H1 (cell line): Measurements from ENCODE around the gene ADAM12. TPM values are rescaled to one million over a fixed set of nuclear protein-coding genes. Genes with fewer than 3 reads are reported as not detected.

Source experiments
- BCL11A ChIP-seq, 2 experiments: IDR thresholded peaks; one replicate each; pipeline ENCODE4 v1.6.1; 2011; ENCODE audit warnings: low read depth in 2 of 2, low read length in 2 of 2, mild to moderate bottlenecking in 2 of 2
- CBX5 ChIP-seq: fragments of 300-800, 300-1000 bp; sonication (generic); IDR thresholded peaks from 2 replicates; pipeline ENCODE4 v1.7.1; 2016; ENCODE audit warnings: antibody characterized with exemption, low read length, low read depth
- CEBPB ChIP-seq: IDR thresholded peaks from 2 replicates; pipeline ENCODE4 v1.6.1; 2012; ENCODE audit warnings: low read depth, low read length
- CHD1 ChIP-seq: IDR thresholded peaks from 2 replicates; pipeline ENCODE4 v1.6.1; 2012; ENCODE audit warnings: low read depth, low read length, improper control_type of control experiment
- CHD2 ChIP-seq: IDR thresholded peaks from 2 replicates; pipeline ENCODE4 v1.6.1; 2012; ENCODE audit warnings: low read length, improper control_type of control experiment
- TCF12 ChIP-seq: IDR thresholded peaks from 2 replicates; pipeline ENCODE4 v1.6.1; 2011; ENCODE audit warnings: low read depth, mild to moderate bottlenecking, low read length
- polyA plus RNA-seq, 7 experiments: library from polyadenylated mRNA; depleted of rRNA in 3 of 7; stranded (reverse) in 5 of 7; unstranded in 2 of 7; fragments of >200 nt in 5 of 7; fragments of 200-250 nt in 2 of 7; gene quantifications; 1 replicate in 5 of 7; 2 replicates in 1 of 7; 4 replicates in 1 of 7; pipeline versions ENCODE4 v1.2.1 to v1.2.3, GENCODE V29; 2011 to 2013; ENCODE audit warnings: missing spikeins in 2 of 7, mixed read lengths in 2 of 7
- total RNA-seq: library from RNA; stranded (reverse); fragmentation: NEBNext Ultra II Directional; extraction: Animal tissue kit (Norgen Biotek cat#: 25700); gene quantifications from 2 replicates; pipeline ENCODE4 v1.2.1, GENCODE V29; 2021
- TF ChIP-seq, protein P1 (sequence below): fragments of 300-600 bp; sonication (generic); IDR thresholded peaks from 2 replicates; pipeline ENCODE4 v1.7.1; 2012; ENCODE audit warnings: low read length, moderate library complexity, mild to moderate bottlenecking, inconsistent platforms; ENCODE audit not compliant: insufficient replicate concordance
- TF ChIP-seq, protein P2 (sequence below): IDR thresholded peaks from 2 replicates; pipeline ENCODE4 v1.6.1; 2011; ENCODE audit warnings: low read length, improper control_type of control experiment

ADAM12 gene
- total and polyA plus RNA-seq, 2 of the 8 experiments (the other 6 are each of a cell fraction or from before 2014, with no cell fraction given): 0.07 to 0.17 TPM

GRCh38 chr10:126054191-126054590 lies 334.1 kb downstream of the ADAM12 start (continued):
- TF ChIP-seq, protein P1, sequence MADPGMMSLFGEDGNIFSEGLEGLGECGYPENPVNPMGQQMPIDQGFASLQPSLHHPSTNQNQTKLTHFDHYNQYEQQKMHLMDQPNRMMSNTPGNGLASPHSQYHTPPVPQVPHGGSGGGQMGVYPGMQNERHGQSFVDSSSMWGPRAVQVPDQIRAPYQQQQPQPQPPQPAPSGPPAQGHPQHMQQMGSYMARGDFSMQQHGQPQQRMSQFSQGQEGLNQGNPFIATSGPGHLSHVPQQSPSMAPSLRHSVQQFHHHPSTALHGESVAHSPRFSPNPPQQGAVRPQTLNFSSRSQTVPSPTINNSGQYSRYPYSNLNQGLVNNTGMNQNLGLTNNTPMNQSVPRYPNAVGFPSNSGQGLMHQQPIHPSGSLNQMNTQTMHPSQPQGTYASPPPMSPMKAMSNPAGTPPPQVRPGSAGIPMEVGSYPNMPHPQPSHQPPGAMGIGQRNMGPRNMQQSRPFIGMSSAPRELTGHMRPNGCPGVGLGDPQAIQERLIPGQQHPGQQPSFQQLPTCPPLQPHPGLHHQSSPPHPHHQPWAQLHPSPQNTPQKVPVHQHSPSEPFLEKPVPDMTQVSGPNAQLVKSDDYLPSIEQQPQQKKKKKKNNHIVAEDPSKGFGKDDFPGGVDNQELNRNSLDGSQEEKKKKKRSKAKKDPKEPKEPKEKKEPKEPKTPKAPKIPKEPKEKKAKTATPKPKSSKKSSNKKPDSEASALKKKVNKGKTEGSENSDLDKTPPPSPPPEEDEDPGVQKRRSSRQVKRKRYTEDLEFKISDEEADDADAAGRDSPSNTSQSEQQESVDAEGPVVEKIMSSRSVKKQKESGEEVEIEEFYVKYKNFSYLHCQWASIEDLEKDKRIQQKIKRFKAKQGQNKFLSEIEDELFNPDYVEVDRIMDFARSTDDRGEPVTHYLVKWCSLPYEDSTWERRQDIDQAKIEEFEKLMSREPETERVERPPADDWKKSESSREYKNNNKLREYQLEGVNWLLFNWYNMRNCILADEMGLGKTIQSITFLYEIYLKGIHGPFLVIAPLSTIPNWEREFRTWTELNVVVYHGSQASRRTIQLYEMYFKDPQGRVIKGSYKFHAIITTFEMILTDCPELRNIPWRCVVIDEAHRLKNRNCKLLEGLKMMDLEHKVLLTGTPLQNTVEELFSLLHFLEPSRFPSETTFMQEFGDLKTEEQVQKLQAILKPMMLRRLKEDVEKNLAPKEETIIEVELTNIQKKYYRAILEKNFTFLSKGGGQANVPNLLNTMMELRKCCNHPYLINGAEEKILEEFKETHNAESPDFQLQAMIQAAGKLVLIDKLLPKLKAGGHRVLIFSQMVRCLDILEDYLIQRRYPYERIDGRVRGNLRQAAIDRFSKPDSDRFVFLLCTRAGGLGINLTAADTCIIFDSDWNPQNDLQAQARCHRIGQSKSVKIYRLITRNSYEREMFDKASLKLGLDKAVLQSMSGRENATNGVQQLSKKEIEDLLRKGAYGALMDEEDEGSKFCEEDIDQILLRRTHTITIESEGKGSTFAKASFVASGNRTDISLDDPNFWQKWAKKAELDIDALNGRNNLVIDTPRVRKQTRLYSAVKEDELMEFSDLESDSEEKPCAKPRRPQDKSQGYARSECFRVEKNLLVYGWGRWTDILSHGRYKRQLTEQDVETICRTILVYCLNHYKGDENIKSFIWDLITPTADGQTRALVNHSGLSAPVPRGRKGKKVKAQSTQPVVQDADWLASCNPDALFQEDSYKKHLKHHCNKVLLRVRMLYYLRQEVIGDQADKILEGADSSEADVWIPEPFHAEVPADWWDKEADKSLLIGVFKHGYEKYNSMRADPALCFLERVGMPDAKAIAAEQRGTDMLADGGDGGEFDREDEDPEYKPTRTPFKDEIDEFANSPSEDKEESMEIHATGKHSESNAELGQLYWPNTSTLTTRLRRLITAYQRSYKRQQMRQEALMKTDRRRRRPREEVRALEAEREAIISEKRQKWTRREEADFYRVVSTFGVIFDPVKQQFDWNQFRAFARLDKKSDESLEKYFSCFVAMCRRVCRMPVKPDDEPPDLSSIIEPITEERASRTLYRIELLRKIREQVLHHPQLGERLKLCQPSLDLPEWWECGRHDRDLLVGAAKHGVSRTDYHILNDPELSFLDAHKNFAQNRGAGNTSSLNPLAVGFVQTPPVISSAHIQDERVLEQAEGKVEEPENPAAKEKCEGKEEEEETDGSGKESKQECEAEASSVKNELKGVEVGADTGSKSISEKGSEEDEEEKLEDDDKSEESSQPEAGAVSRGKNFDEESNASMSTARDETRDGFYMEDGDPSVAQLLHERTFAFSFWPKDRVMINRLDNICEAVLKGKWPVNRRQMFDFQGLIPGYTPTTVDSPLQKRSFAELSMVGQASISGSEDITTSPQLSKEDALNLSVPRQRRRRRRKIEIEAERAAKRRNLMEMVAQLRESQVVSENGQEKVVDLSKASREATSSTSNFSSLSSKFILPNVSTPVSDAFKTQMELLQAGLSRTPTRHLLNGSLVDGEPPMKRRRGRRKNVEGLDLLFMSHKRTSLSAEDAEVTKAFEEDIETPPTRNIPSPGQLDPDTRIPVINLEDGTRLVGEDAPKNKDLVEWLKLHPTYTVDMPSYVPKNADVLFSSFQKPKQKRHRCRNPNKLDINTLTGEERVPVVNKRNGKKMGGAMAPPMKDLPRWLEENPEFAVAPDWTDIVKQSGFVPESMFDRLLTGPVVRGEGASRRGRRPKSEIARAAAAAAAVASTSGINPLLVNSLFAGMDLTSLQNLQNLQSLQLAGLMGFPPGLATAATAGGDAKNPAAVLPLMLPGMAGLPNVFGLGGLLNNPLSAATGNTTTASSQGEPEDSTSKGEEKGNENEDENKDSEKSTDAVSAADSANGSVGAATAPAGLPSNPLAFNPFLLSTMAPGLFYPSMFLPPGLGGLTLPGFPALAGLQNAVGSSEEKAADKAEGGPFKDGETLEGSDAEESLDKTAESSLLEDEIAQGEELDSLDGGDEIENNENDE: no peak
- TF ChIP-seq, protein P2, sequence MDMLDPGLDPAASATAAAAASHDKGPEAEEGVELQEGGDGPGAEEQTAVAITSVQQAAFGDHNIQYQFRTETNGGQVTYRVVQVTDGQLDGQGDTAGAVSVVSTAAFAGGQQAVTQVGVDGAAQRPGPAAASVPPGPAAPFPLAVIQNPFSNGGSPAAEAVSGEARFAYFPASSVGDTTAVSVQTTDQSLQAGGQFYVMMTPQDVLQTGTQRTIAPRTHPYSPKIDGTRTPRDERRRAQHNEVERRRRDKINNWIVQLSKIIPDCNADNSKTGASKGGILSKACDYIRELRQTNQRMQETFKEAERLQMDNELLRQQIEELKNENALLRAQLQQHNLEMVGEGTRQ: no peak
- TF ChIP-seq CEBPB (no peak), CHD2 (no peak), CBX5 (no peak), TCF12 (no peak), CHD1 (no peak), BCL11A (IDR thresholded peaks at IDR 0.05; ENCODE audit: low read depth in 2 of 2, low read length in 2 of 2) (no peak)
